Measurements from ENCODE around the gene PPP2R2B.

GRCh38 chr5:146549615-146550014 lies 328.9 kb downstream of the PPP2R2B start:
- TF ChIP-seq, protein P1, sequence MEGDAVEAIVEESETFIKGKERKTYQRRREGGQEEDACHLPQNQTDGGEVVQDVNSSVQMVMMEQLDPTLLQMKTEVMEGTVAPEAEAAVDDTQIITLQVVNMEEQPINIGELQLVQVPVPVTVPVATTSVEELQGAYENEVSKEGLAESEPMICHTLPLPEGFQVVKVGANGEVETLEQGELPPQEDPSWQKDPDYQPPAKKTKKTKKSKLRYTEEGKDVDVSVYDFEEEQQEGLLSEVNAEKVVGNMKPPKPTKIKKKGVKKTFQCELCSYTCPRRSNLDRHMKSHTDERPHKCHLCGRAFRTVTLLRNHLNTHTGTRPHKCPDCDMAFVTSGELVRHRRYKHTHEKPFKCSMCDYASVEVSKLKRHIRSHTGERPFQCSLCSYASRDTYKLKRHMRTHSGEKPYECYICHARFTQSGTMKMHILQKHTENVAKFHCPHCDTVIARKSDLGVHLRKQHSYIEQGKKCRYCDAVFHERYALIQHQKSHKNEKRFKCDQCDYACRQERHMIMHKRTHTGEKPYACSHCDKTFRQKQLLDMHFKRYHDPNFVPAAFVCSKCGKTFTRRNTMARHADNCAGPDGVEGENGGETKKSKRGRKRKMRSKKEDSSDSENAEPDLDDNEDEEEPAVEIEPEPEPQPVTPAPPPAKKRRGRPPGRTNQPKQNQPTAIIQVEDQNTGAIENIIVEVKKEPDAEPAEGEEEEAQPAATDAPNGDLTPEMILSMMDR (IDR thresholded peaks at IDR 0.05; ENCODE audit: low read depth, low read length), result no peak
- TF ChIP-seq POLR2A (IDR thresholded peaks at IDR 0.05; ENCODE audit: extremely low read depth, insufficient read length), result no peak
